Measurements from ENCODE around the gene HADHA.
"Not testable (repeated sequence)": the region's sequence is repeated elsewhere in the genome, so short reads cannot be mapped to it uniquely, and the experiment has no call there.

The HADHA gene

GRCh38 chr2:26244309-26245230 lies at the start of gene HADHA, which contains the start of gene HADHB:
HADHA (minus strand) TSS chr2:26244632; CDS start chr2:26244596, 36 bp downstream.
HADHB (plus strand) TSS chr2:26244939; CDS start chr2:26254255, 9,316 bp downstream.
- peak; percentile 44 for DNase-seq

- DNase-seq = no peak
These were observed 48.2 kb upstream of the HADHA start for GRCh38 chr2:26292646-26293045.

GRCh38 chr2:26290001-26290400 lies 45.6 kb upstream of the HADHA start:
- DNase-seq = no peak

- DNase-seq = no peak
These were observed 41.5 kb upstream of the HADHA start for GRCh38 chr2:26285931-26286330.

GRCh38 chr2:26284132-26284531 lies 39.7 kb upstream of the HADHA start:
- DNase-seq = no peak

GRCh38 chr2:26283606-26284005 lies 39.2 kb upstream of the HADHA start:
- no peak for DNase-seq

GRCh38 chr2:26281226-26281625 lies 36.8 kb upstream of the HADHA start:
- peak; percentile 86 for DNase-seq

GRCh38 chr2:26279886-26280285 lies 35.5 kb upstream of the HADHA start:
- peak; percentile 12 for DNase-seq

GRCh38 chr2:26276484-26277227 lies 32.2 kb upstream of the HADHA start:
- no peak for DNase-seq

GRCh38 chr2:26274058-26274613 lies 29.7 kb upstream of the HADHA start:
- no peak for DNase-seq

- DNase-seq = no peak
These were observed 29.1 kb upstream of the HADHA start for GRCh38 chr2:26273501-26273900.

- no peak for DNase-seq
These were observed 25.9 kb upstream of the HADHA start for GRCh38 chr2:26270373-26270772.

GRCh38 chr2:26269571-26270158 lies 25.2 kb upstream of the HADHA start:
- no peak for DNase-seq

- not testable (repeated sequence) for DNase-seq
These were observed 24.4 kb upstream of the HADHA start for GRCh38 chr2:26268670-26269385.

- DNase-seq = no peak
These were observed 23.8 kb upstream of the HADHA start for GRCh38 chr2:26268213-26268612.

- DNase-seq = not testable (repeated sequence)
These were observed 14.4 kb upstream of the HADHA start for GRCh38 chr2:26258836-26259235.

- no peak for DNase-seq
These were observed 11.4 kb upstream of the HADHA start for GRCh38 chr2:26255759-26256384.

- peak; percentile 87 for DNase-seq
These were observed 7.5 kb upstream of the HADHA start for GRCh38 chr2:26251893-26252292.

- no peak for DNase-seq
These were observed 5.2 kb upstream of the HADHA start for GRCh38 chr2:26249625-26250024.

- DNase-seq = no peak
These were observed 2.4 kb upstream of the HADHA start for GRCh38 chr2:26246818-26247217.

- DNase-seq = no peak
These were observed 1.4 kb upstream of the HADHA start for GRCh38 chr2:26245810-26246209.

GRCh38 chr2:26245231-26245732 lies 850 bp upstream of the HADHA start:
- DNase-seq = peak; percentile 12
